NCI-H128 (cell line): Measurements from ENCODE around the gene AXIN2.
"Not testable (repeated sequence)": the region's sequence is repeated elsewhere in the genome, so short reads cannot be mapped to it uniquely, and the experiment has no call there.

ENCODE experiments used
- DNase-seq: peaks from one replicate; lab custom pipeline; 2025; ENCODE audit not compliant: unreplicated experiment; lab: John Stamatoyannopoulos, UW

AXIN2 gene

DNA sequence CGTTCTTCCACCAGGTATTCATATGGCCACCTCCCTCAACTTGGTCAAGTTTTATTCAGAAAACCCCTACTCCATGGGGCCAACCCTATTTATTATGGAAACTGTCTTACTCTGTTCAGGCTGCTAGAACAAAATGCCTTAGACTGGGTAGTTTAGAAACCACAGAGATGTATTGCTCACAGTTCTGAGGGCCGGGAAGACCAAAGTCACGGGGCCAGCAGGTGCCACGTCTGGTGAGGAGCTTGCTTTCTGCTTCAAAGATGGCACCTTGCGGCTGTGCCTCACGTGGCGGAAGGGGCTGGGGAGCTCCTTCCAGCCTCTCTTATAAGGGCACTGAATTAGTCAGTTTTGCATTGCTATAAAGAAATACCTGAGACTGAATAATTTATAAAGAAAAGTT is 74.3 kb downstream of the AXIN2 start:
- no peak for DNase-seq

DNA sequence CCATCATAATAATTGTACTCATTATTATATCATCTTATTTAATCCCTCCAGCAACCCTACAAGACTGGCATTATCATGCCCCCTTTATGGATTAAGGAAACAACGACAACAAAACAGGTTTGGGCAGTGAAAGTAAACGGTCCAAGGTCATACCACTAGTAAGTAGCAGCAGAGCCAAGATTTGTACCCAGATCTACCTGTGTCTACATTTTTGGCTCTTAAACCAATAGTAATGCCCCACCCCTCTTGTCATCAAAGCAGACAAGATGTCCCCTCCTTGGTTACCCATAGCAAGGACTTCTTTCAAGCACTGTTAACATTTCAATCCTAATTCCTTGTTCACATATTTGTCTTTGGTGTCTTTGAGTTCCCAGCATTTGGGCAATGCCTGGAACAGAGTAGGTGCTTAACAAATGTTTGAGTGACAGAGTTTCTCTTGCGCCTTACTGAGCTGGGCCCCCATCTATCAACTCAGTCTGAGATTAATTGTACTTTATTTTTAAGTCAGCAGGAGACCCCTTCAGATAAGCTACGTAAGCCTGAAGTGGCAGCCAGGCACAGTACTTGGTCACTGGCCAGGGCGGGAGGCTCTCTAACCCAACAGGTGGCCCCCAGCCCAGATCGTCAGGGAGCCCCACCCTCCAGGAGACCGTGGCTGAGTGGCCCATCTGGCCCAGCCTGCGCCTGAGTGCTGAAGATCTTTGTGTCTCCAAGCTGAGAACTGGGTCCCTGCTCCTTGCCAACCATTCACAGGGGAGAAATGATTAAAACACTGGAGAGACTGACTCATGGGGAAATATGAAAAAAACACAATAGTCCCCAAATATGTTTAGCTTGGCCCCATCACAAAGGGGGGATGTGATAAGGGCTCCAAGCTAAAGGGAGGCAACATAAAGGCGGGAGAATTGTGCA is 75.8 kb downstream of the AXIN2 start:
- DNase-seq, result no peak

DNA sequence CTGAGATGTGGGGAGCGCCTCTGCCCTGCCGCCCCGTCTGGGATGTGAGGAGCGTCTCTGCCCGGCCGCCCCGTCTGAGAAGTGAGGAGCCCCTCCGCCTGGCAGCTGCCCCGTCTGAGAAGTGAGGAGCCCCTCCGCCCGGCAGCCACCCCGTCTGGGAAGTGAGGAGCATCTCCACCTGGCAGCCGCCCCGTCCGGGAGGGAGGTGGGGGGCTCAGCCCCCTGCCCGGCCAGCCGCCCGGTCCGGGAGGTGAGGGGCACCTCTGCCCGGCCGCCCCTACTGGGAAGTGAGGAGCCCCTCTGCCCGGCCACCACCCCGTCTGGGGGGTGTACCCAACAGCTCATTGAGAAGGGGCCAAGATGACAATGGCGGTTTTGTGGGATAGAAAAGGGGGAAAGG is 77.0 kb downstream of the AXIN2 start:
- DNase-seq, result not testable (repeated sequence)

DNA sequence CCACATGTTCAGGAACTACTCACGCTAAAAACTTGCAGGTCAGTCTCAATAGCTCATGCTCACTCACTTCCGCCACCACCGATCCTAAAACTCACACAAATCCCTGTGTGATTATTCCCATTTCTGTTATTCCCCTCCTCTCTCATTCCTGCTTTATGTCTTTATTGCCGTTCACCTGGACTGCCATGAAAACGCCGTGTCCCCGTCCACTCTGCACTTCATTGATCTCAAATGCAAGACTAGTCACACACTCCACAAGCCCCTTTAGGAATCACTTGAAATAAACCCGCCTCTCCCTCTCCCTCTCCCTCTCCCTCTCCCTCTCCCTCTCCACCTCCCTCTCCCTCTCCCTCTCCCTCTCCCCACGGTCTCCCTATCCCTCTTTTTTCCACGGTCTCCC is 78.0 kb downstream of the AXIN2 start:
- no peak for DNase-seq

DNA sequence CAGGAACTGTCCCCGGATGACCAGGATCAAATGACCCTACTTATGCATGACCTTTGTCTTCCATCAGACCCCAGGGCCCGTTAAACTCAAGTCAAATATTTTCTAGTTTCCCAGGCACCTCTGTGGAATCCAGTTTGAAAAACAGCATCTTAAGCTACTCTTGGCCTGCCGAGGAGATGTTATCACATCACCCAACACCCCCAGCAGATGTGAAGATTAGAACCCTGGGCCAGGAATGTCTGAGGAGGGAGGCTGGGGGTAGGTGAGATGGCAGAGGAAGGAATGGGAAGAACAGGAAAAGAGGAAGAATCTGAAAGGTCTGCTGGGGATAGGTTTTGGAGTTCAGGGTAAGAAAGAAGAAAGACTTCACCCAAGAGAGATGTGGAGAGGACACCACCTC is 79.2 kb downstream of the AXIN2 start:
- no peak for DNase-seq

DNA sequence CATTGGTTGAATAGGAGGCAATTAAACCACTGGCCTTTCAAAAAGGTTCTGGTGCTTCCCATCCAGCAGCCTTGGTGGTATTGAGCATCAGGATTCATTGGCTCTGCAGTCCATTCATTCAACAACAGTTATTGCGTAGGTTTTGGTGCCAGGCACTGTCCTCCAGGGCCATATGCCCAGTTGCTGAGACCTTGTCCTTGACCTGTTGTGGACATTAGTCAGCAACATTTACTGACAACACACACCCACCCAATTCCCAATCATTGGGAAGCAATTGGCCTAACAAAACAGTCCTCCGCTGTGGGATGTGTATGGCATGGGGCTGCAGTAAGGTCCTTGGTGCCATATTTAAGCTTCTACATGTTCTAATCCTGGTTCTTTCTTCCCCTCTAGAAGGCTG is 82.2 kb downstream of the AXIN2 start:
- DNase-seq, result no peak
